H1 (cell line): ENCODE data around the gene IBSP.

Experiments
- EZH2 ChIP-seq: fragments of 200-600 bp; sonication (generic); IDR thresholded peaks from 2 replicates; pipeline ENCODE4 v1.7.1; 2012; ENCODE audit warnings: low read depth, mild to moderate bottlenecking, moderate library complexity, low read length, inconsistent platforms; ENCODE audit not compliant: severe bottlenecking
- GTF2F1 ChIP-seq: IDR thresholded peaks from 2 replicates; pipeline ENCODE4 v1.6.1; 2012; ENCODE audit warnings: low read depth, low read length, improper control_type of control experiment, borderline replicate concordance
- KDM1A ChIP-seq: fragments of 200-600, 300-600 bp; sonication (generic); IDR thresholded peaks from 2 replicates; pipeline ENCODE4 v1.7.1; 2016; ENCODE audit warnings: mild to moderate bottlenecking, low read length, borderline replicate concordance
- POU5F1 ChIP-seq: IDR thresholded peaks from 2 replicates; pipeline ENCODE4 v1.6.1; 2011; ENCODE audit warnings: low read depth, mild to moderate bottlenecking, low read length, moderate library complexity
- TCF12 ChIP-seq: IDR thresholded peaks from 2 replicates; pipeline ENCODE4 v1.6.1; 2011; ENCODE audit warnings: low read depth, mild to moderate bottlenecking, low read length
- YY1 ChIP-seq: IDR thresholded peaks from 2 replicates; pipeline ENCODE4 v1.6.1; 2011; ENCODE audit warnings: low read depth, mild to moderate bottlenecking, low read length
- TF ChIP-seq, protein P1 (sequence below), 3 experiments: IDR thresholded peaks; 1 replicate in 2 of 3; 2 replicates in 1 of 3; pipeline versions ENCODE4 v1.5.1 to v1.6.1; 2011; ENCODE audit warnings: low read length in 3 of 3, mild to moderate bottlenecking in 3 of 3, inconsistent platforms in 2 of 3, low read depth in 1 of 3, moderate library complexity in 1 of 3; ENCODE audit not compliant: insufficient read depth in 1 of 3; ENCODE audit errors: control extremely low read depth in 1 of 3

DNA sequence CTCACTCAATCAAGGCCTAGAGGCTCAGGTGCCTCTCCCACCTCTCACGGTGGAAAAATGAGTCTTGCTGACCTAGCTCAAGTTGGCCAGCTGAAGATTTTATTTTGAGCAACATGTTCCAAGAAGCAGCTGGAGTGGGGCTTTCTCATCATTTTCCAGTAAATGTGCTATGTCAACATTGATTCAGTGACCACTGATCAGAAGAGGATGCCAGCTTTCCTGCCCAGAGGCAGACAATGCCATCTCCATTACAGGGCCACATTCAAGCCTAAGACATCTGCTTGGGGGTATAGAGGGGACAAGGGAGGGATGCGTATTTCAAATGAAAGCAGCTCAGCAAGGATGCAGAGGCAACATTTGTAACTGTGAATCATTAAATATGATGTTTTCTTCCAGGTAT lies 36.4 kb downstream of the IBSP start:
- TF ChIP-seq TCF12 (no peak), YY1 (no peak), GTF2F1 (no peak), POU5F1 (no peak), EZH2 (no peak), KDM1A (no peak)
- TF ChIP-seq, protein P1, sequence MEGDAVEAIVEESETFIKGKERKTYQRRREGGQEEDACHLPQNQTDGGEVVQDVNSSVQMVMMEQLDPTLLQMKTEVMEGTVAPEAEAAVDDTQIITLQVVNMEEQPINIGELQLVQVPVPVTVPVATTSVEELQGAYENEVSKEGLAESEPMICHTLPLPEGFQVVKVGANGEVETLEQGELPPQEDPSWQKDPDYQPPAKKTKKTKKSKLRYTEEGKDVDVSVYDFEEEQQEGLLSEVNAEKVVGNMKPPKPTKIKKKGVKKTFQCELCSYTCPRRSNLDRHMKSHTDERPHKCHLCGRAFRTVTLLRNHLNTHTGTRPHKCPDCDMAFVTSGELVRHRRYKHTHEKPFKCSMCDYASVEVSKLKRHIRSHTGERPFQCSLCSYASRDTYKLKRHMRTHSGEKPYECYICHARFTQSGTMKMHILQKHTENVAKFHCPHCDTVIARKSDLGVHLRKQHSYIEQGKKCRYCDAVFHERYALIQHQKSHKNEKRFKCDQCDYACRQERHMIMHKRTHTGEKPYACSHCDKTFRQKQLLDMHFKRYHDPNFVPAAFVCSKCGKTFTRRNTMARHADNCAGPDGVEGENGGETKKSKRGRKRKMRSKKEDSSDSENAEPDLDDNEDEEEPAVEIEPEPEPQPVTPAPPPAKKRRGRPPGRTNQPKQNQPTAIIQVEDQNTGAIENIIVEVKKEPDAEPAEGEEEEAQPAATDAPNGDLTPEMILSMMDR (IDR thresholded peaks at IDR 0.05; ENCODE audit: control extremely low read depth in 1 of 3, insufficient read depth in 1 of 3, low read depth in 1 of 3, low read length in 3 of 3): no peak
